IPS-11a (cell line): Measurements from ENCODE around the gene DNAJC7.

Experiments
- H3K4me3 ChIP-seq: one replicate; pipeline ENCODE4 v1.5.1; 2013; ENCODE audit warnings: low read depth, low read length, control low read depth

The DNAJC7 gene

DNA sequence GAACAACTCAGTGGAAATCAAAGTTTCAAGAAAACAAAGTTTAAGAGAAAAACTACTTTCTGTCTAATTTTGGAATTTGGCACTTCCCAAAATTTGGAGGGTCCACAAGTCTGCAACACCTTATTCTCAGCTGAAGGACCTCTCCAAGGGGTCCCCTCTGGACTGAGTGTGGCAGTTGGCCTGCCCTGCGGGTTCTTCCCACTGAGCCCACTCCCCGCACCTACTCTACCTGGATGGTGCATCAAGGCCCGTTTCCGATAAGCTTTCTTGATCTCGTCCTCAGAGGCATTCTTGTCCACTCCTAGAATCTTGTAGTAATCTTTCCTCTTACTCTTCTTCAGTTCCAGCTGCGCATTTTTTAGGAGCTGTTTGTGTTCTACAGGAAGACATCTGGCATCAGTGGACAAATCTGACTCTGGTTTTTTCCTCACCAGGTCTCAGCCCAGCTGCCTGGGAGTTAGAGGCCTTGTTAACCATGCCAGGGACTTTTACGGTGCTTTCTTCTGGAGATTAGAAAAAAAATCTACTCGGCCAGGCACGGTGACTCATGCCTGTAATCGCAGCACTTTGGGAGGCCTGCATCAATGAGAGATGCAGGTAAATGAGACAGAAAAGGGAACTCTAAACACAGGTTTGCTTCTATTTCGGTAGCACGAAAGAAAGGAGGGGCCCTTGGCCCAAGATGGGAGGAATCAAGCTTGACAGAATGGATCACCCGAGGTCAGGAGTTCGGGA, 35.0 kb downstream of the DNAJC7 start:
- H3K4me3 ChIP-seq: no peak overlapping the region

- H3K4me3 ChIP-seq: no peak overlapping the region
These were observed 39.2 kb downstream of the DNAJC7 start for GRCh38 chr17:41977991-41978390.

DNA sequence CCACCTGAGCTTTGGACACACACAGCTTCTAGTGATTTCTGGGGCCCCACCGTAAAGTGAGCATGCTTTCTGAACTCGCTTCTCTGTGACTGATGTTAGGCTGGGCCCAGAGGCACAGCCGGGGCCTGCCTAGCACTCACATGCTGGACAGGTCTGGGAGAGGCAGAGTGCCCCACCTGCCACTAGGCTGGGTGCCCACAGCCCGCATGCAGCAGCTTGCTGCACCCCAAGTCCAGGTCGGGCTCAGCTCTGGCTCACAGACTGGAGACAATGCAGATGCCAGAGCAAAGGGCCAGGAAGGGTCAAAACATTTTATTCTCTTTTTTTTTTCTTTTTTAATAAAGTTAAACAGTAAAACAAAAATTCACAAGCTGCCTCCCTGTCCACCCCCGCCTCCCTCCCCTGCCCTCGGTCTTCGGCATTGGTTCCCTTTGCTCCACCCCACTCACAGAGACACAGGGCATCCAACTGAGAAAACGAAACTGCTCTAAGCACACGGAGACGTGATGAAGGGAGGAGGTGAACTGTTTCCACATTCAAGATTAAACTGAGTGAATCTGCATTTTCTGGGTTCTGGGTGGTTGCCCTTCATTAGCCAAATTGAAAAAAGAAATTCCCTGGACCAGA, 41.0 kb downstream of the DNAJC7 start:
- H3K4me3 ChIP-seq: no peak overlapping the region

GRCh38 chr17:41975099-41976083, 41.8 kb downstream of the DNAJC7 start:
- no peak overlapping the region for H3K4me3 ChIP-seq

GRCh38 chr17:41974658-41975057, 42.6 kb downstream of the DNAJC7 start:
- no peak overlapping the region for H3K4me3 ChIP-seq

GRCh38 chr17:41974031-41974430, 43.2 kb downstream of the DNAJC7 start:
- no peak overlapping the region for H3K4me3 ChIP-seq

DNA sequence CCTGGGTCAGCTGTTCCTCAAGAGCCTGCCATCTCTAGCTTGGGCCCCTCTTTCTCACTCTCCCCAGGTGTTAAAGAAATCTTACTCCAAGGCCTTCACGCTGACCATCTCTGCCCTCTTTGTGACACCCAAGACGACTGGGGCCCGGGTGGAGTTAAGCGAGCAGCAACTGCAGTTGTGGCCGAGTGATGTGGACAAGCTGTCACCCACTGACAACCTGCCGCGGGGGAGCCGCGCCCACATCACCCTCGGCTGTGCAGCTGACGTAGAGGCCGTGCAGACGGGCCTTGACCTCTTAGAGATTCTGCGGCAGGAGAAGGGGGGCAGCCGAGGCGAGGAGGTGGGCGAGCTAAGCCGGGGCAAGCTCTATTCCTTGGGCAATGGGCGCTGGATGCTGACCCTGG, 43.8 kb downstream of the DNAJC7 start:
- H3K4me3 ChIP-seq: no peak overlapping the region

DNA sequence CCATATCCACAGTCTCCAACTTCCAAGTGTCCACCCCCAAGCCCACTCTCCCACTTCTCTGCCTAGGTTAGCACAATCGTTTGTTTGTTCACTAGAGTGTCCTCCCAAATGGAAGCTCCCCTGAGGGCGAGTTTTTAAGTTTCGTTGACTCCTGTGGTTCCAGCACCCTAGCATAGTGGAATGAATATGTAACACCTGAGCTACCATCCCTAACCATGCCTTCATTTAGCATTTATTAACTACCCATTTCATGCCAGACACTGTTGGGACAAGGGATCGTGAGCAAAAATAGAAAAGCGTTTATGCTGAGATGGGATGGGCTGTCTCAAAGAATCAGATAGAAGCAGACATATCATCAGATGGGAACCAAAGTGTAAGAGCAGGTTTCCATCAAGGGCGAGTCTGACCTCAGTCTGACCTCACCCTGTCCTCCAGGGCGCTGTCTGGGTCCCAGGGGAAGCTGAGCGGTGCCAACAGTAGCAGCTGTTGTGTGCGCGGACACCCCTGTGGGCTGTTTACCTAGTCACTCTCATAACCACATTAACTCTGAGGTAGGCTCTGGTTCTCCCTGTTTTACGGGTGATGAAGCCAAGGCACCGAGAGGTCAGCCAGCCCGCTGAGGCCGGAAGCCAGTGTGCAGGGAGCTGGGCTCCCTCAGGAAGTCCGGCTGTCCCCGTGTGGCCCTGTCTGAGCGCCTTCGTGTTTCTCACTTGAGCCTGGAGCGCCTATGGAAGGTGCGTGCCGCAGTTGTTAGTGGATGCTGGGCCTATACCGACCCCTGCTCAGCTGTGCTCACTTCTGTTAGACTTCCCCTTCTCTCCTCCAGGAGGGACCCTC, 44.5 kb downstream of the DNAJC7 start:
- H3K4me3 ChIP-seq: no peak overlapping the region

DNA sequence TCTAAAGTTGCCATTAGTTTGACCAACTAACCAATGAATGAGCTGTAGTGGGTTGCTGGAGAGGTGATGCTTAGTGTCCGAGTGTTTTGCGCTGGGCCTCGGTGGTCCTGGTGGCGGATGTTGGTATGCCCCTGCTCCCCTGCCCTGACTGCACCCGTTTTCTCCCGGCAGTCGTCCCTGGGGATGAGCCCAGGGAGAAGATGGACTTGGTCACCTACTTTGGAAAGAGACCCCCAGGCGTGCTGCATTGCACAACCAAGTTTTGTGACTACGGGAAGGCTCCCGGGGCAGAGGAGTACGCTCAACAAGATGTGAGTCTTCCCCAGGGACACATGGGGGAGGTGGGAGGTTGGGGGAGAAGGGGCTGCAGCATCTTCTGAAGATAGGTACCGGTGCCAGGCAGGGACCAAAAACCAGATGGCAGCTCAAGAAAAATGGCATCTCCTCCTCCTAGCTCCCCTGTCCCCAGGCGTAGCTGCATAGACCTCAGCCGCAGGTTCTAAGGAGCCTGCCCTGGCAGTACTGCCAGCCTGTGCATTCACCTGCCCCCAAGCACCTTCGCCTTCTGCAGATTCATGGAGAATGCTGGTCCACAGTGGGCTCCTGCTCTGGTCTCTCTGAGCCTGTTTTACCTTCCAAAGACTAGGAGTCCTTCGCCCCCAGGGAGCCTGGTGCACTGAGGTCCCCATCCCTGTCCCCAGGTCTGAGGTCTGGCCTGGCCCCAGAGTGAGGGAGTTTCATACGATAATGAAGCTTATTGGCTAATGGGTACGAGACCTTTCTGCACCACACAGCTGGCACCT, 45.3 kb downstream of the DNAJC7 start:
- H3K4me3 ChIP-seq: no peak overlapping the region

GRCh38 chr17:41970901-41971331, 46.3 kb downstream of the DNAJC7 start:
- H3K4me3 ChIP-seq: no peak overlapping the region

GRCh38 chr17:41968676-41969075, 48.6 kb downstream of the DNAJC7 start:
- no peak overlapping the region for H3K4me3 ChIP-seq

- no peak overlapping the region for H3K4me3 ChIP-seq
These were observed 49.2 kb downstream of the DNAJC7 start for GRCh38 chr17:41967921-41968578.

- peak overlapping the region; percentile 64 for H3K4me3 ChIP-seq
These were observed 49.9 kb downstream of the DNAJC7 start for GRCh38 chr17:41967141-41967920.

- H3K4me3 ChIP-seq: peak within 1 kb of the TSS; percentile 64
These were observed 50.6 kb downstream of the DNAJC7 start, which contains the start of gene CNP for GRCh38 chr17:41966463-41967140. TSS of gene CNP (plus strand) at chr17:41966795. CDS start at chr17:41966885, 90 bp downstream.

GRCh38 chr17:41965694-41966462, 51.4 kb downstream of the DNAJC7 start:
- H3K4me3 ChIP-seq: peak overlapping the region; percentile 64

DNA sequence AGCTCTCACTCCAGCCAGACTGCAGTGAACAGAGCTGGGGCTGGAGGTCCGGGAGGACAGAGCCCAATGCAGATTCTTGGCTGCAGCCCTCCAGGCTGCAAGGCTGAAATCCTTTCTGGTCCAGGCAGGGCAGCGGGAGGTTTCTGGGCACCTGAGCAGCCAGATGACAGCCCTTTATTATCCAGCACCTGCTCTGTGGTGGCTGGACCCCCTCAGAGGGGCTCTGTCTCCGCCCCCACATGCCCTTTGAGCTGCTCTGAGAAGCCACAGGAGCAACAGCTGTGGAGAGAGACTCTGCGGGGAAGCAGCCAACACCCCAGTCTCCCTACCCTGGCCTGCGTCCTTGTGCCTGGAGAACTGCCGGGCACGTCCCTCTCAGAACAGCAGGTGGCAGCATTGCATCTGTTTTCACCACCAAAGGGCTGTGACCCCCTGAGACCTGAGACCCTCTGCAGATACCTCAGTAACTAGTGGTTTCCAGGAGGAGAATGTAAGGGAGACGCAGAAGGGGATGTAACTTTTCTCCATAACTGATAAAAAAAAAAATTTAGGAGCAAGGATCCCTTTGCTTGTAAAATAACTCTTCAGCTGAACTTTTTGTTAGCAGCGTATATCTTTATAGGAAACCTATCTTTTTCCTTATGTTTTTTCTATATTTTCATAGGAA, 54.3 kb downstream of the DNAJC7 start:
- no peak overlapping the region for H3K4me3 ChIP-seq
